CD8-positive, alpha-beta memory T cell (primary cell): ENCODE data around the gene FXYD3. TPM values are rescaled to one million over a fixed set of nuclear protein-coding genes. Genes with fewer than 3 reads are reported as not detected.

Experiments used
- CTCF ChIA-PET: fragments of 350-600 bp; sonication (Branson Sonifier 250); formaldehyde crosslinking; loops from one replicate; lab custom pipeline; 2021; ENCODE audit warnings: antibody characterized with exemption; lab: Charles Lee
- POLR2A ChIA-PET: fragments of 350-600 bp; sonication (Branson Sonifier 250); formaldehyde crosslinking; loops from one replicate; lab custom pipeline; 2021; ENCODE audit warnings: antibody characterized with exemption; lab: Charles Lee
- DNase-seq, 5 donors: peaks; one replicate each; pipeline versions ENCODE4 v3.0.0 to v3.0.0-alpha.2; 2020 to 2022; ENCODE audit warnings: mixed read lengths in 1 of 5
- H3K27ac ChIP-seq: one replicate; pipeline ENCODE4 v1.7.0; 2013; ENCODE audit warnings: low read depth, mild to moderate bottlenecking, low read length, moderate library complexity
- H3K27me3 ChIP-seq: 2 replicates; pipeline ENCODE4 v1.7.0; 2013; ENCODE audit warnings: low read length, mild to moderate bottlenecking; ENCODE audit not compliant: insufficient read depth, poor library complexity, severe bottlenecking
- H3K36me3 ChIP-seq: 2 replicates; pipeline ENCODE4 v1.7.0; 2013; ENCODE audit warnings: mild to moderate bottlenecking, low read length, moderate library complexity; ENCODE audit not compliant: insufficient read depth
- H3K4me1 ChIP-seq: 2 replicates; pipeline ENCODE4 v1.7.0; 2013; ENCODE audit warnings: mild to moderate bottlenecking, low read length, moderate library complexity; ENCODE audit not compliant: insufficient read depth
- H3K4me3 ChIP-seq: 2 replicates; pipeline ENCODE4 v1.7.0; 2013; ENCODE audit warnings: mild to moderate bottlenecking, low read length
- H3K9me3 ChIP-seq: 2 replicates; pipeline ENCODE4 v1.7.0; 2013; ENCODE audit warnings: mild to moderate bottlenecking, low read length
- H3K27ac Mint-ChIP-seq, 8 donors: one replicate each; pipeline ENCODE4 v1.8.0; 2020 to 2021; ENCODE audit warnings: mixed read lengths in 8 of 8, mild to moderate bottlenecking in 6 of 8, inconsistent platforms in 3 of 8, moderate library complexity in 3 of 8
- H3K27me3 Mint-ChIP-seq, 2 donors: one replicate each; pipeline ENCODE4 v1.8.0; 2020 to 2021; ENCODE audit warnings: mixed read lengths in 2 of 2, mild to moderate bottlenecking in 1 of 2, moderate library complexity in 1 of 2
- H3K36me3 Mint-ChIP-seq, 3 donors: one replicate each; pipeline ENCODE4 v1.8.0; 2020 to 2021; ENCODE audit warnings: mixed read lengths in 3 of 3, inconsistent platforms in 1 of 3, mild to moderate bottlenecking in 1 of 3
- H3K4me1 Mint-ChIP-seq, 3 donors: one replicate each; pipeline ENCODE4 v1.8.0; 2020 to 2021; ENCODE audit warnings: mixed read lengths in 3 of 3, inconsistent platforms in 1 of 3, mild to moderate bottlenecking in 1 of 3
- H3K4me3 Mint-ChIP-seq, 7 donors: one replicate each; pipeline ENCODE4 v1.8.0; 2020 to 2021; ENCODE audit warnings: mixed read lengths in 7 of 7, mild to moderate bottlenecking in 6 of 7, moderate library complexity in 4 of 7, inconsistent platforms in 2 of 7
- H3K9me3 Mint-ChIP-seq, 5 donors: one replicate each; pipeline ENCODE4 v1.8.0; 2020 to 2022; ENCODE audit warnings: mixed read lengths in 5 of 5, mild to moderate bottlenecking in 3 of 5, moderate library complexity in 2 of 5, inconsistent platforms in 1 of 5
- polyA plus RNA-seq: library from polyadenylated mRNA; unstranded; fragments of 300-500 nt; fragmentation: Illumina TruSeq; gene quantifications from one replicate; pipeline ENCODE4 v1.2.3, GENCODE V29; 2021
- total RNA-seq, 2 experiments: library from RNA; stranded (reverse); gene quantifications; one replicate each; pipeline ENCODE4 v1.2.3, GENCODE V29; 2021

FXYD3 gene
- total and polyA plus RNA-seq, 3 experiments from 2014 or later = not detected

GRCh38 chr19:35080613-35081170 is 34.9 kb upstream of the FXYD3 start:
- no peaks in the 10 kb centered on the region for H3K36me3 ChIP-seq
- H3K4me3 Mint-ChIP-seq = no peak overlapping the region
- H3K27ac Mint-ChIP-seq = no peak overlapping the region
- DNase-seq = no peak
- CTCF ChIA-PET = interaction anchor here (1.6 kb wide), 1 partner anchor 36 kb away, joined by 4 read pairs; no protein-coding TSS in a partner anchor
- H3K27me3 ChIP-seq = no peaks in the 10 kb centered on the region
- H3K36me3 Mint-ChIP-seq = no peaks in the 10 kb centered on the region
- peaks cover 3 to 8% (median 8%) of the 10 kb centered on the region in 3 donors for H3K4me1 Mint-ChIP-seq
- no peaks in the 10 kb centered on the region for H3K9me3 ChIP-seq
- peaks cover 4% of the 10 kb centered on the region for H3K4me1 ChIP-seq
- peaks cover 6 to 7% of the 10 kb centered on the region in 2 donors for H3K27me3 Mint-ChIP-seq
- peaks cover 0 to 1% (median 0%) of the 10 kb centered on the region in 5 donors for H3K9me3 Mint-ChIP-seq
- H3K27ac ChIP-seq = no peak overlapping the region
- POLR2A ChIA-PET = no interaction called here
- H3K4me3 ChIP-seq = no peak overlapping the region

DNA sequence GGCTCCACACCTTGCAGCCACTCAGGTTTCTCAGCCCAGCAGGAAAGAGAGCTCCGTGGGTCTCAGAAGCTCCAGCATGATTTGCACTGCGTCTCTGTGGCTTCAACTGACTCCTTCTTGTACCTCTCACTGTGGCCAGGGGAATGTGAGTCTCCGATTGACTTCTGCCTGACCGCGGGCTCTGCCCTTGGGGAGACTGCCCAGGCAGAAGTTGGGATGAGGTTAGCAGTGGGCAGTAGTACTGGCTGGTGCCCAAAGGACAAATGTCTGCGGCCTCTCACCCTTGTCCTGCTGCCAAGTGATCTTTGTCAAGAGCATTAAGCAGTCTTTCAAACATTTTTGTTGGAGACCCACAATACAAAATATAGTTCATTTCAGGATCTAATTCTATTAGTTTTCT is 34.4 kb upstream of the FXYD3 start:
- Mint-ChIP-seq H3K27me3 (peaks cover 6 to 7% of the 10 kb centered on the region in 2 donors), H3K9me3 (peaks cover 0 to 1% (median 0%) of the 10 kb centered on the region in 5 donors), H3K4me3 (no peak overlapping the region), H3K36me3 (no peaks in the 10 kb centered on the region), H3K27ac (peak overlapping the region in 1 of 8 donors; percentile 40), H3K4me1 (peaks cover 8 to 13% (median 13%) of the 10 kb centered on the region in 3 donors)
- DNase-seq = no peak
- H3K4me1 ChIP-seq = peaks cover 9% of the 10 kb centered on the region
- ChIA-PET CTCF (no interaction called here), POLR2A (no interaction called here)
- H3K4me3 ChIP-seq = no peak overlapping the region
- no peaks in the 10 kb centered on the region for H3K9me3 ChIP-seq
- no peak overlapping the region for H3K27ac ChIP-seq
- H3K27me3 ChIP-seq = no peaks in the 10 kb centered on the region
- H3K36me3 ChIP-seq = no peaks in the 10 kb centered on the region

- Mint-ChIP-seq H3K4me1 (peaks cover 13 to 20% (median 15%) of the 10 kb centered on the region in 3 donors), H3K27ac (peak overlapping the region in 3 of 8 donors; percentile 19 to 81 (median 52)), H3K36me3 (no peaks in the 10 kb centered on the region), H3K9me3 (no peaks in the 10 kb centered on the region), H3K27me3 (peaks cover 3 to 6% of the 10 kb centered on the region in 2 donors), H3K4me3 (no peak overlapping the region)
- Histone ChIP-seq H3K36me3 (no peaks in the 10 kb centered on the region), H3K27ac (no peak overlapping the region), H3K27me3 (no peaks in the 10 kb centered on the region), H3K4me3 (no peak overlapping the region), H3K9me3 (no peaks in the 10 kb centered on the region), H3K4me1 (peaks cover 16% of the 10 kb centered on the region)
- no peak for DNase-seq
- ChIA-PET POLR2A (no interaction called here), CTCF (interaction anchor here (1.1 kb wide), 1 partner anchor 17 kb away, joined by 4 read pairs; no protein-coding TSS in a partner anchor)
Measured at GRCh38 chr19:35083691-35084508, 31.7 kb upstream of the FXYD3 start.

GRCh38 chr19:35084509-35084762 is 31.2 kb upstream of the FXYD3 start:
- Histone ChIP-seq H3K27ac (no peak overlapping the region), H3K4me1 (peaks cover 16% of the 10 kb centered on the region), H3K9me3 (no peaks in the 10 kb centered on the region), H3K36me3 (no peaks in the 10 kb centered on the region), H3K27me3 (no peaks in the 10 kb centered on the region), H3K4me3 (no peak overlapping the region)
- H3K4me3 Mint-ChIP-seq = peak overlapping the region in 1 of 7 donors; percentile 28
- H3K4me1 Mint-ChIP-seq = peaks cover 13 to 20% (median 15%) of the 10 kb centered on the region in 3 donors
- CTCF ChIA-PET = interaction anchor here (1.1 kb wide), 1 partner anchor 17 kb away, joined by 4 read pairs; no protein-coding TSS in a partner anchor
- no peaks in the 10 kb centered on the region for H3K9me3 Mint-ChIP-seq
- no peaks in the 10 kb centered on the region for H3K36me3 Mint-ChIP-seq
- peak overlapping the region in 2 of 8 donors; percentile 52 to 81 for H3K27ac Mint-ChIP-seq
- DNase-seq = no peak
- peaks cover 1 to 7% of the 10 kb centered on the region in 2 donors for H3K27me3 Mint-ChIP-seq
- POLR2A ChIA-PET = no interaction called here

- H3K4me3 ChIP-seq = no peak overlapping the region
- no peaks in the 10 kb centered on the region for H3K36me3 Mint-ChIP-seq
- DNase-seq = peak in 1 of 5 donors; percentile 20
- CTCF ChIA-PET = interaction anchor here (1.0 to 2.5 kb wide), 4 partner anchors 19 to 42 kb away, joined by 3 to 13 read pairs (median 5); no protein-coding TSS in a partner anchor
- peak overlapping the region; percentile 16 for H3K27ac ChIP-seq
- H3K4me1 Mint-ChIP-seq = peaks cover 17 to 26% (median 22%) of the 10 kb centered on the region in 3 donors
- H3K9me3 Mint-ChIP-seq = no peaks in the 10 kb centered on the region
- H3K4me1 ChIP-seq = peaks cover 22% of the 10 kb centered on the region
- POLR2A ChIA-PET = no interaction called here
- no peaks in the 10 kb centered on the region for H3K9me3 ChIP-seq
- no peaks in the 10 kb centered on the region for H3K27me3 ChIP-seq
- H3K4me3 Mint-ChIP-seq = peak overlapping the region in 5 of 7 donors; percentile 23 to 82 (median 44)
- H3K27ac Mint-ChIP-seq = peak overlapping the region; percentile 43 to 96 (median 66)
- H3K27me3 Mint-ChIP-seq = peaks cover 9 to 12% of the 10 kb centered on the region in 2 donors
- no peaks in the 10 kb centered on the region for H3K36me3 ChIP-seq
Measured at GRCh38 chr19:35085947-35086346, 29.7 kb upstream of the FXYD3 start.

DNA sequence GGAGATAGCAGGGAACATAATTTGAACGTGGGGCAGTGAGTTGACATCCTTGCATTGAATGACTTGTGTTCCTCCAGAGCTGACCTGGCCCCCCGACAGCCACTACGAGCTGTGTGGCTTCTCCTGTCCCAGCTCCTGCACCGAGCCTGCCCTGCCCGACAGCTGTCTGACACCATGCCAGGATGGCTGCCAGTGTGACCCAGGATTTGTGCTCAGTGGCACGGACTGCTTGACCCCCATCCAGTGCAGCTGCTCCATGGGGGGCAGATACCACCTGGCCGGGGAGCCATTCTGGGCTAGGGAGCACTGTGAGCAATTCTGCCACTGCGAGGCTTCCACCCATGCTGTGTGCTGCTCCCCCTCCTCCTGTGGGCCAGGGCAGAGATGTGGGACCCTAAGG is 29.2 kb upstream of the FXYD3 start:
- DNase-seq = no peak
- Histone ChIP-seq H3K4me3 (no peak overlapping the region), H3K27me3 (no peaks in the 10 kb centered on the region), H3K36me3 (no peaks in the 10 kb centered on the region), H3K9me3 (no peaks in the 10 kb centered on the region), H3K4me1 (peaks cover 22% of the 10 kb centered on the region), H3K27ac (peak overlapping the region; percentile 16)
- Mint-ChIP-seq H3K4me3 (peak overlapping the region in 3 of 7 donors; percentile 23 to 63 (median 44)), H3K4me1 (peaks cover 17 to 26% (median 22%) of the 10 kb centered on the region in 3 donors), H3K36me3 (no peaks in the 10 kb centered on the region), H3K9me3 (no peaks in the 10 kb centered on the region), H3K27me3 (peaks cover 9% of the 10 kb centered on the region in 2 donors), H3K27ac (peak overlapping the region in 6 of 8 donors; percentile 63 to 81 (median 66))
- POLR2A ChIA-PET = interaction anchor here (1.2 kb wide), 1 partner anchor 57 kb away, joined by 4 read pairs; the partner anchor contains the start of gene SCN1B
- CTCF ChIA-PET = interaction anchor here (1.0 to 2.5 kb wide), 5 partner anchors 19 to 114 kb away, joined by 3 to 13 read pairs (median 4); no protein-coding TSS in a partner anchor

- H3K4me3 ChIP-seq = no peak overlapping the region
- Mint-ChIP-seq H3K9me3 (no peaks in the 10 kb centered on the region), H3K27ac (peak overlapping the region in 3 of 8 donors; percentile 36 to 65 (median 46)), H3K4me3 (peak overlapping the region in 1 of 7 donors; percentile 28), H3K27me3 (peaks cover 9 to 10% of the 10 kb centered on the region in 2 donors), H3K4me1 (peaks cover 17 to 26% (median 22%) of the 10 kb centered on the region in 3 donors), H3K36me3 (no peaks in the 10 kb centered on the region)
- H3K4me1 ChIP-seq = peaks cover 22% of the 10 kb centered on the region
- no peak overlapping the region for H3K27ac ChIP-seq
- no peak for DNase-seq
- CTCF ChIA-PET = interaction anchor here (0.7 to 2.5 kb wide), 4 partner anchors 18 to 115 kb away, joined by 3 to 13 read pairs (median 6); no protein-coding TSS in a partner anchor
- no peaks in the 10 kb centered on the region for H3K27me3 ChIP-seq
- no peaks in the 10 kb centered on the region for H3K36me3 ChIP-seq
- no peaks in the 10 kb centered on the region for H3K9me3 ChIP-seq
- POLR2A ChIA-PET = interaction anchor here (1.2 kb wide), 1 partner anchor 57 kb away, joined by 4 read pairs; the partner anchor contains the start of gene SCN1B
Measured at GRCh38 chr19:35087393-35087792, 28.2 kb upstream of the FXYD3 start.
